H1 (cell line): Measurements from ENCODE around the gene AKR7A2. TPM values are rescaled to one million over a fixed set of nuclear protein-coding genes. Genes with fewer than 3 reads are reported as not detected.

Experiments
- CBX8 ChIP-seq: fragments of 300-800, 300-1000 bp; sonication (generic); IDR thresholded peaks from 2 replicates; pipeline ENCODE4 v1.7.1; 2016; ENCODE audit warnings: low read depth, low read length, borderline replicate concordance
- polyA plus RNA-seq, 7 experiments: library from polyadenylated mRNA; depleted of rRNA in 3 of 7; stranded (reverse) in 5 of 7; unstranded in 2 of 7; fragments of >200 nt in 5 of 7; fragments of 200-250 nt in 2 of 7; gene quantifications; 1 replicate in 5 of 7; 2 replicates in 1 of 7; 4 replicates in 1 of 7; pipeline versions ENCODE4 v1.2.1 to v1.2.3, GENCODE V29; 2011 to 2013; ENCODE audit warnings: missing spikeins in 2 of 7, mixed read lengths in 2 of 7
- total RNA-seq: library from RNA; stranded (reverse); fragmentation: NEBNext Ultra II Directional; extraction: Animal tissue kit (Norgen Biotek cat#: 25700); gene quantifications from 2 replicates; pipeline ENCODE4 v1.2.1, GENCODE V29; 2021
- TF ChIP-seq, protein P1 (sequence below): fragments of 300-600 bp; sonication (generic); IDR thresholded peaks from 2 replicates; pipeline ENCODE4 v1.7.1; 2012; ENCODE audit warnings: low read length, moderate library complexity, mild to moderate bottlenecking, inconsistent platforms; ENCODE audit not compliant: insufficient replicate concordance

Gene AKR7A2
- total and polyA plus RNA-seq, 2 of the 8 experiments (the other 6 are each of a cell fraction or from before 2014, with no cell fraction given): 32.0 to 48.3 TPM

- TF ChIP-seq, protein P1, sequence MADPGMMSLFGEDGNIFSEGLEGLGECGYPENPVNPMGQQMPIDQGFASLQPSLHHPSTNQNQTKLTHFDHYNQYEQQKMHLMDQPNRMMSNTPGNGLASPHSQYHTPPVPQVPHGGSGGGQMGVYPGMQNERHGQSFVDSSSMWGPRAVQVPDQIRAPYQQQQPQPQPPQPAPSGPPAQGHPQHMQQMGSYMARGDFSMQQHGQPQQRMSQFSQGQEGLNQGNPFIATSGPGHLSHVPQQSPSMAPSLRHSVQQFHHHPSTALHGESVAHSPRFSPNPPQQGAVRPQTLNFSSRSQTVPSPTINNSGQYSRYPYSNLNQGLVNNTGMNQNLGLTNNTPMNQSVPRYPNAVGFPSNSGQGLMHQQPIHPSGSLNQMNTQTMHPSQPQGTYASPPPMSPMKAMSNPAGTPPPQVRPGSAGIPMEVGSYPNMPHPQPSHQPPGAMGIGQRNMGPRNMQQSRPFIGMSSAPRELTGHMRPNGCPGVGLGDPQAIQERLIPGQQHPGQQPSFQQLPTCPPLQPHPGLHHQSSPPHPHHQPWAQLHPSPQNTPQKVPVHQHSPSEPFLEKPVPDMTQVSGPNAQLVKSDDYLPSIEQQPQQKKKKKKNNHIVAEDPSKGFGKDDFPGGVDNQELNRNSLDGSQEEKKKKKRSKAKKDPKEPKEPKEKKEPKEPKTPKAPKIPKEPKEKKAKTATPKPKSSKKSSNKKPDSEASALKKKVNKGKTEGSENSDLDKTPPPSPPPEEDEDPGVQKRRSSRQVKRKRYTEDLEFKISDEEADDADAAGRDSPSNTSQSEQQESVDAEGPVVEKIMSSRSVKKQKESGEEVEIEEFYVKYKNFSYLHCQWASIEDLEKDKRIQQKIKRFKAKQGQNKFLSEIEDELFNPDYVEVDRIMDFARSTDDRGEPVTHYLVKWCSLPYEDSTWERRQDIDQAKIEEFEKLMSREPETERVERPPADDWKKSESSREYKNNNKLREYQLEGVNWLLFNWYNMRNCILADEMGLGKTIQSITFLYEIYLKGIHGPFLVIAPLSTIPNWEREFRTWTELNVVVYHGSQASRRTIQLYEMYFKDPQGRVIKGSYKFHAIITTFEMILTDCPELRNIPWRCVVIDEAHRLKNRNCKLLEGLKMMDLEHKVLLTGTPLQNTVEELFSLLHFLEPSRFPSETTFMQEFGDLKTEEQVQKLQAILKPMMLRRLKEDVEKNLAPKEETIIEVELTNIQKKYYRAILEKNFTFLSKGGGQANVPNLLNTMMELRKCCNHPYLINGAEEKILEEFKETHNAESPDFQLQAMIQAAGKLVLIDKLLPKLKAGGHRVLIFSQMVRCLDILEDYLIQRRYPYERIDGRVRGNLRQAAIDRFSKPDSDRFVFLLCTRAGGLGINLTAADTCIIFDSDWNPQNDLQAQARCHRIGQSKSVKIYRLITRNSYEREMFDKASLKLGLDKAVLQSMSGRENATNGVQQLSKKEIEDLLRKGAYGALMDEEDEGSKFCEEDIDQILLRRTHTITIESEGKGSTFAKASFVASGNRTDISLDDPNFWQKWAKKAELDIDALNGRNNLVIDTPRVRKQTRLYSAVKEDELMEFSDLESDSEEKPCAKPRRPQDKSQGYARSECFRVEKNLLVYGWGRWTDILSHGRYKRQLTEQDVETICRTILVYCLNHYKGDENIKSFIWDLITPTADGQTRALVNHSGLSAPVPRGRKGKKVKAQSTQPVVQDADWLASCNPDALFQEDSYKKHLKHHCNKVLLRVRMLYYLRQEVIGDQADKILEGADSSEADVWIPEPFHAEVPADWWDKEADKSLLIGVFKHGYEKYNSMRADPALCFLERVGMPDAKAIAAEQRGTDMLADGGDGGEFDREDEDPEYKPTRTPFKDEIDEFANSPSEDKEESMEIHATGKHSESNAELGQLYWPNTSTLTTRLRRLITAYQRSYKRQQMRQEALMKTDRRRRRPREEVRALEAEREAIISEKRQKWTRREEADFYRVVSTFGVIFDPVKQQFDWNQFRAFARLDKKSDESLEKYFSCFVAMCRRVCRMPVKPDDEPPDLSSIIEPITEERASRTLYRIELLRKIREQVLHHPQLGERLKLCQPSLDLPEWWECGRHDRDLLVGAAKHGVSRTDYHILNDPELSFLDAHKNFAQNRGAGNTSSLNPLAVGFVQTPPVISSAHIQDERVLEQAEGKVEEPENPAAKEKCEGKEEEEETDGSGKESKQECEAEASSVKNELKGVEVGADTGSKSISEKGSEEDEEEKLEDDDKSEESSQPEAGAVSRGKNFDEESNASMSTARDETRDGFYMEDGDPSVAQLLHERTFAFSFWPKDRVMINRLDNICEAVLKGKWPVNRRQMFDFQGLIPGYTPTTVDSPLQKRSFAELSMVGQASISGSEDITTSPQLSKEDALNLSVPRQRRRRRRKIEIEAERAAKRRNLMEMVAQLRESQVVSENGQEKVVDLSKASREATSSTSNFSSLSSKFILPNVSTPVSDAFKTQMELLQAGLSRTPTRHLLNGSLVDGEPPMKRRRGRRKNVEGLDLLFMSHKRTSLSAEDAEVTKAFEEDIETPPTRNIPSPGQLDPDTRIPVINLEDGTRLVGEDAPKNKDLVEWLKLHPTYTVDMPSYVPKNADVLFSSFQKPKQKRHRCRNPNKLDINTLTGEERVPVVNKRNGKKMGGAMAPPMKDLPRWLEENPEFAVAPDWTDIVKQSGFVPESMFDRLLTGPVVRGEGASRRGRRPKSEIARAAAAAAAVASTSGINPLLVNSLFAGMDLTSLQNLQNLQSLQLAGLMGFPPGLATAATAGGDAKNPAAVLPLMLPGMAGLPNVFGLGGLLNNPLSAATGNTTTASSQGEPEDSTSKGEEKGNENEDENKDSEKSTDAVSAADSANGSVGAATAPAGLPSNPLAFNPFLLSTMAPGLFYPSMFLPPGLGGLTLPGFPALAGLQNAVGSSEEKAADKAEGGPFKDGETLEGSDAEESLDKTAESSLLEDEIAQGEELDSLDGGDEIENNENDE: no peak
- no peak for TF ChIP-seq CBX8
These were observed 47.4 kb upstream of the AKR7A2 start (continued) for GRCh38 chr1:19359357-19359756.
